A549 (cell line): Measurements from ENCODE around the gene ARHGAP26.

Source experiments
- CTCF ChIP-seq: fragments of >200 bp; sonication (Bioruptor Twin); formaldehyde crosslinking; IDR thresholded peaks from 3 replicates; pipeline ENCODE4 v1.5.1; 2016
- POLR2A ChIP-seq: IDR thresholded peaks from 2 replicates; pipeline ENCODE4 v1.6.1; 2012; ENCODE audit warnings: mild to moderate bottlenecking, low read length
- SMC3 ChIP-seq: fragments of >200 bp; sonication (Bioruptor Twin); formaldehyde crosslinking; IDR thresholded peaks from 3 replicates; pipeline ENCODE4 v1.6.1; 2018; ENCODE audit warnings: inconsistent platforms

DNA sequence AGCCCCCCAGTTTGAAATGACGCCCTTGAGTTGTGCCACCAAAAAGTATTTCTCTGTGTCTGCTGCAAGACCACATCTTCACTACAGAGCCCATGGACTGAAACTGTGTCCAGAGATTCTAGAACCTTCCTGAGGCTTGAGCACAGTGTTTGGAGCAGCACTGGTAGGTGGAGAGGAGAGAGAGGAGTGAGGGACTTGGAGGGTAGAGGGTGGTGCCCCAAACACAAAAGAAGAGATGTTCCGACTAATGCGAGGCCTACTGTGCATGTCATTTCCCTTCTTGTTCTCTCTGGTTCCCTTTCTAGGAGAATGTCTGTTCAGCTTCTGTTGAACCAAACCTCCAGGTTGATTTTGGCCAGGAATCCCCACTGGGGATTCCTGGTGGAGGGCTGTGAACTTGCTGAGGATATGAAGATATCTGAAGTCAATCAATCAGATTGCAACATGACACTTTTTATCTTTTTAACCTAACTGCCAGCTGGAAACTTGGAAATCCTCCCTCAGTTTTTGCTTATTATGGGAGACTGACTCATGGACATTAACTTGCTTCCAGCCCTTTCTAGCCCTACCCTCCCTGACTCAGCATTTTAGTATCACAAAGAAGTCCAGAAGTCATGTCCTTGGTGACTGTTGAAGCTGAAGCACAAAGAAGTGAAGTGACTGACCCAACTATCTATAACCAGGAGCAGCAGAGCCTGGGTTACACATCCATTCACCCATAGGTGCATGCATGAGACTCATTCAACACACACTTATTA, 478.8 kb downstream of the ARHGAP26 start:
- TF ChIP-seq CTCF (no peak), SMC3 (no peak), POLR2A (no peak)
